ENCODE measurements around the gene TMEM41B. TPM values are rescaled to one million over a fixed set of nuclear protein-coding genes. Genes with fewer than 3 reads are reported as not detected.
"Not testable (repeated sequence)": the region's sequence is repeated elsewhere in the genome, so short reads cannot be mapped to it uniquely, and the experiment has no call there.

TMEM41B gene
- 10 to 100 TPM in 11 of 12 donors, not detected in 1; 13.3 to 58.9 (median 18.6) TPM for polyA plus RNA-seq (ENCODE audit: insufficient read length in 12 of 12)
- long read RNA-seq, donor 1, transcript TMEM41B-205 (3 exons, 723 nt) = major isoform, 5 of 10 reads
- long read RNA-seq, donor 1, partial matches to known transcripts = 0 of 10 reads
- long read RNA-seq, donor 1, other reads (novel, unspliced or antisense) = 0 of 10 reads
- long read RNA-seq, donor 2, partial matches to known transcripts = 0 of 7 reads
- long read RNA-seq, donor 2, other reads (novel, unspliced or antisense) = 0 of 7 reads
- long read RNA-seq, donor 3, partial matches to known transcripts = 0 of 4 reads
- long read RNA-seq, donor 3, other reads (novel, unspliced or antisense) = 0 of 4 reads
- long read RNA-seq, donor 4, partial matches to known transcripts = 0 of 4 reads
- long read RNA-seq, donor 4, other reads (novel, unspliced or antisense) = 0 of 4 reads
- long read RNA-seq, donor 5 = 0 reads
- long read RNA-seq, donor 6, partial matches to known transcripts = 0 of 3 reads
- long read RNA-seq, donor 6, other reads (novel, unspliced or antisense) = 0 of 3 reads
- long read RNA-seq, donor 7, partial matches to known transcripts = 0 of 5 reads
- long read RNA-seq, donor 7, other reads (novel, unspliced or antisense) = 0 of 5 reads
- long read RNA-seq, donor 8, partial matches to known transcripts = 0 of 6 reads
- long read RNA-seq, donor 8, other reads (novel, unspliced or antisense) = 0 of 6 reads
- long read RNA-seq, donor 9, partial matches to known transcripts = 9 of 11 reads
- long read RNA-seq, donor 9, other reads (novel, unspliced or antisense) = 0 of 11 reads
- long read RNA-seq, donor 10, partial matches to known transcripts = 0 of 5 reads
- long read RNA-seq, donor 10, other reads (novel, unspliced or antisense) = 0 of 5 reads
- long read RNA-seq, donor 11, partial matches to known transcripts = 0 of 2 reads
- long read RNA-seq, donor 11, other reads (novel, unspliced or antisense) = 0 of 2 reads

GRCh38 chr11:9314291-9315077 lies at the start of gene TMEM41B:
Gene TMEM41B (minus strand): TSS chr11:9314593. CDS start chr11:9314441, 152 bp downstream.
- peak; percentile 97 for DNase-seq

- no peak for DNase-seq
Observed at GRCh38 chr11:9362393-9362863, 48.0 kb upstream of the TMEM41B start.

GRCh38 chr11:9360862-9361622 lies 46.6 kb upstream of the TMEM41B start:
- DNase-seq = not testable (repeated sequence)

GRCh38 chr11:9357041-9357440 lies 42.6 kb upstream of the TMEM41B start:
- DNase-seq = no peak

- no peak for DNase-seq
Observed at GRCh38 chr11:9351321-9351881, 37.0 kb upstream of the TMEM41B start.

- DNase-seq = not testable (repeated sequence)
Observed at GRCh38 chr11:9347779-9348178, 33.4 kb upstream of the TMEM41B start.

GRCh38 chr11:9347100-9347499 lies 32.7 kb upstream of the TMEM41B start:
- no peak for DNase-seq

GRCh38 chr11:9344061-9344680 lies 29.8 kb upstream of the TMEM41B start:
- no peak for DNase-seq

GRCh38 chr11:9341638-9342178 lies 27.3 kb upstream of the TMEM41B start:
- no peak for DNase-seq

GRCh38 chr11:9332655-9333054 lies 18.3 kb upstream of the TMEM41B start:
- no peak for DNase-seq

- no peak for DNase-seq
Observed at GRCh38 chr11:9330387-9331384, 16.3 kb upstream of the TMEM41B start.

GRCh38 chr11:9320047-9320446 lies 5.7 kb upstream of the TMEM41B start:
- DNase-seq = no peak

- DNase-seq = not testable (repeated sequence)
Observed at GRCh38 chr11:9319377-9320001, 5.1 kb upstream of the TMEM41B start.

GRCh38 chr11:9318442-9319376 lies 4.3 kb upstream of the TMEM41B start:
- not testable (repeated sequence) for DNase-seq

GRCh38 chr11:9316334-9316733 lies 1.9 kb upstream of the TMEM41B start:
- no peak for DNase-seq

GRCh38 chr11:9315078-9315688 lies 790 bp upstream of the TMEM41B start:
- no peak for DNase-seq
